Calu3 (cell line): ENCODE data around the gene NGEF. TPM values are rescaled to one million over a fixed set of nuclear protein-coding genes. Genes with fewer than 3 reads are reported as not detected.

Experiments
- BruUV-seq: library from RNA; stranded (reverse); fragments of 400-500 nt; replicated peaks from 2 replicates; lab custom pipeline; 2021; lab: Mats Ljungman, UMichigan
- CTCF ChIA-PET: fragments of 300-600 bp; sonication (Branson Sonifier 250); formaldehyde crosslinking; loops from one replicate; lab custom pipeline; 2022; ENCODE audit warnings: antibody characterized with exemption; lab: Charles Lee
- DNase-seq: peaks from one replicate; pipeline ENCODE4 v3.0.0; 2022
- H3K27ac Mint-ChIP-seq: one replicate; pipeline ENCODE4 v1.8.0; 2022; ENCODE audit warnings: mixed read lengths; ENCODE audit not compliant: unreplicated experiment
- H3K27me3 Mint-ChIP-seq: one replicate; pipeline ENCODE4 v1.8.0; 2022; ENCODE audit warnings: mixed read lengths; ENCODE audit not compliant: unreplicated experiment
- H3K36me3 Mint-ChIP-seq: one replicate; pipeline ENCODE4 v1.8.0; 2022; ENCODE audit warnings: mild to moderate bottlenecking, moderate library complexity, mixed read lengths; ENCODE audit not compliant: insufficient read depth, unreplicated experiment
- H3K4me1 Mint-ChIP-seq: one replicate; pipeline ENCODE4 v1.8.0; 2022; ENCODE audit warnings: mild to moderate bottlenecking, low read depth, mixed read lengths; ENCODE audit not compliant: unreplicated experiment
- H3K4me3 Mint-ChIP-seq: one replicate; pipeline ENCODE4 v1.8.0; 2022; ENCODE audit warnings: mild to moderate bottlenecking, low read depth, moderate library complexity, mixed read lengths; ENCODE audit not compliant: unreplicated experiment
- H3K9me3 Mint-ChIP-seq: one replicate; pipeline ENCODE4 v1.8.0; 2022; ENCODE audit warnings: low read depth, mixed read lengths; ENCODE audit not compliant: unreplicated experiment
- CTCF ChIP-seq: fragments of 200-600 bp; IDR thresholded peaks from one replicate; pipeline ENCODE4 v1.8.0; 2022; ENCODE audit warnings: antibody characterized with exemption; ENCODE audit not compliant: unreplicated experiment
- intact Hi-C: fragments of 100-400 bp; cut with micrococcal nuclease; formaldehyde crosslinking; loops from one replicate; pipeline ENCODE4 v1.10.0; 2022; ENCODE audit not compliant: unreplicated experiment
- total RNA-seq: library from RNA; stranded (reverse); gene quantifications from 2 replicates; pipeline ENCODE4 v1.2.3, GENCODE V29; 2022

Gene NGEF
- total RNA-seq, 1 experiment from 2014 or later: 1.7 TPM

GRCh38 chr2:233025706-233026105 is 12.7 kb upstream of the NGEF start:
- no peak for DNase-seq
- no TSS peak for BruUV-seq
- CTCF ChIA-PET: no interaction called here
- no peak overlapping the region for H3K4me3 Mint-ChIP-seq
- H3K27me3 Mint-ChIP-seq: no peaks in the 10 kb centered on the region
- no peak overlapping the region for H3K27ac Mint-ChIP-seq
- intact Hi-C loops: loop anchor here (5.0 to 10.0 kb wide), 2 partner anchors 43 to 421 kb away; no protein-coding TSS in a partner anchor
- H3K4me1 Mint-ChIP-seq: peaks cover 34% of the 10 kb centered on the region
- no peak for TF ChIP-seq CTCF
- H3K9me3 Mint-ChIP-seq: no peaks in the 10 kb centered on the region
- peaks cover 5% of the 10 kb centered on the region for H3K36me3 Mint-ChIP-seq

DNA sequence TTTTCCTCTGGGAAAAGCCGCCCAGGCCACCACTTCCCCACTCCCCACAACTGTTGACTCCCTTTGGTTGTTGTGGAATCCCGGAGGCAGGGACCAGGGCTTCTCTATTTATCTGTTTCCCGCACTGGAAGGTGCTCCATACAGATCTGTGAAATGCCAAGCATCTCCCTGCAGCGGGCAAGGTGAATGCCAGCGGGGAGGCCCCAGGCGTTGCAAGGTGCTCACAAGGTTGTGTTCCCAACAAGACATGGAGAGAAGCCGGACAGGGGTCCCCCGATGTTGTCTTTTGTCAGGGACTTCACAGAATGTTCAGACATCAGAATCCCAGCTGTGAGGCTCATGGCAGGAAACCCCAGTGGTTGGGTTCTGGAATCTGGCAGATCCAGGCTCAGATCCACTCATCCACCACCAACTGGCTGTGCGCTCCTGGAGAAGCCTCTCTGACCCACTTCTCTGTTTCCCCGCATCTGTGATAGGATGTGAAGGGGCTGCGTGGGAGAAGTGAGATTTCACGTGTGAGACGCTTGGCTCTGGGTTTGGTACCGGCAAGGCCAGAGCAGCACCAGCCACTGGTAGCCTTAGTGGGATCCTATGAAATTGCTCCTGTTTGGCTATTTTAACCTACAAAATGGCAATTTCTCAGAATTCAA is 10.8 kb upstream of the NGEF start:
- DNase-seq: no peak
- Mint-ChIP-seq H3K4me1 (peaks cover 31% of the 10 kb centered on the region), H3K36me3 (peaks cover 5% of the 10 kb centered on the region), H3K9me3 (no peaks in the 10 kb centered on the region), H3K4me3 (no peak overlapping the region), H3K27me3 (no peaks in the 10 kb centered on the region), H3K27ac (no peak overlapping the region)
- BruUV-seq: no TSS peak
- intact Hi-C loops: loop anchor here (10.0 kb wide), 1 partner anchor 419 kb away; no protein-coding TSS in a partner anchor
- CTCF ChIA-PET: no interaction called here
- no peak for TF ChIP-seq CTCF

GRCh38 chr2:233023007-233023760 is 10.1 kb upstream of the NGEF start:
- DNase-seq: no peak
- intact Hi-C loops: loop anchor here (10.0 kb wide), 1 partner anchor 418 kb away; no protein-coding TSS in a partner anchor
- no peak overlapping the region for H3K27ac Mint-ChIP-seq
- no peak overlapping the region for H3K4me3 Mint-ChIP-seq
- peaks cover 5% of the 10 kb centered on the region for H3K36me3 Mint-ChIP-seq
- H3K9me3 Mint-ChIP-seq: no peaks in the 10 kb centered on the region
- H3K27me3 Mint-ChIP-seq: no peaks in the 10 kb centered on the region
- no TSS peak for BruUV-seq
- H3K4me1 Mint-ChIP-seq: peaks cover 29% of the 10 kb centered on the region
- CTCF ChIA-PET: no interaction called here
- TF ChIP-seq CTCF: no peak

- peaks cover 29% of the 10 kb centered on the region for H3K4me1 Mint-ChIP-seq
- no TSS peak for BruUV-seq
- intact Hi-C loops: loop anchor here (10.0 kb wide), 1 partner anchor 418 kb away; no protein-coding TSS in a partner anchor
- H3K4me3 Mint-ChIP-seq: no peak overlapping the region
- no peak for TF ChIP-seq CTCF
- peaks cover 5% of the 10 kb centered on the region for H3K36me3 Mint-ChIP-seq
- no peaks in the 10 kb centered on the region for H3K27me3 Mint-ChIP-seq
- DNase-seq: peak; percentile 12
- CTCF ChIA-PET: no interaction called here
- H3K9me3 Mint-ChIP-seq: no peaks in the 10 kb centered on the region
- H3K27ac Mint-ChIP-seq: no peak overlapping the region
Measured at GRCh38 chr2:233022561-233022960, 9.5 kb upstream of the NGEF start.
